Measurements from ENCODE around the gene PGM2L1. TPM values are rescaled to one million over a fixed set of nuclear protein-coding genes. Genes with fewer than 3 reads are reported as not detected.
A peak's percentile ranks its signal among the peaks of the same experiment; 100 is the strongest.
"Not testable (repeated sequence)": the region's sequence is repeated elsewhere in the genome, so short reads cannot be mapped to it uniquely, and the experiment has no call there.

PGM2L1 gene
- total RNA-seq, 2 experiments from 2014 or later, result 8.7 to 9.3 TPM

- no peak overlapping the region for H3K27ac Mint-ChIP-seq
- H3K9me3 Mint-ChIP-seq, result no peaks in the 10 kb centered on the region
- H3K27me3 Mint-ChIP-seq, result peaks cover 1% of the 10 kb centered on the region
- peaks cover 5% of the 10 kb centered on the region for H3K4me1 Mint-ChIP-seq
- POLR2A ChIA-PET, result interaction anchor here (1.3 kb wide), 1 partner anchor 20 kb away, joined by 3 read pairs; the partner anchor contains the start of gene PGM2L1
- H3K4me3 Mint-ChIP-seq, result no peak overlapping the region
- H3K36me3 Mint-ChIP-seq (ENCODE audit: low read depth), result no peaks in the 10 kb centered on the region
- CTCF ChIA-PET, result interaction anchor here (1.5 to 1.9 kb wide), 3 partner anchors 28 to 30 kb away, joined by 4 to 6 read pairs (median 5); no protein-coding TSS in a partner anchor
- no peak for DNase-seq
These were observed 20.3 kb upstream of the PGM2L1 start for GRCh38 chr11:74418509-74418895.

DNA sequence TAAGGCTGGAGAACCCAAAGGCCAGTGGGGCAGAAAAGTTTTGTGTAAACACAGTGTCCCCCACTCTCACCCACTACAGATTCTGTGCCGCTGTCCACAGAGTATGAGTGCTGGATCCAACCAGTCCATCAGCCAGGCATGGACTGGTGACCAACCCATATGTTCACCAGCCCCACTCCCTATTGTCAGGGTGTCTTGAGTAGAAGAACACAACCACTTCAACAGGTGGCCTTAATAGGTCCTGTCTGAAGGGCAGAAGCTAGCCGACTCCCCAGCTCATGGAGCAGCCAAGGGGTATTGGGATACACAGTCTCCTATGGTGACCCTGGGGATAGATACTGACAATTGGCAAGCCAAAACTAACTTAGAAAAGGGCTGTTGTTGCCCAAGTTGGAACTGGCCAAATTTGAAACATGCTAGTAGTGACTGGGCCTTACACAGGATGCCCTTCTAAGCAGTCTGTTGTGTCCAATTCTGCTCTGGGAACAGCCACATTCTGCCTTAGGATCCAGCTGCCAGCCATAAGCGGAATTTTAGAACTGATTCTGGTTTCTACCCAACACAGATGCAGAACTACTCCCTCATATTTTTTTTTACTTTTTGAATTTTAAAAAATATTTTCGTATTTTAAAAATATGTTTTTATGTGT, 19.8 kb upstream of the PGM2L1 start:
- CTCF ChIA-PET, result interaction anchor here (1.5 to 1.9 kb wide), 2 partner anchors 27 to 29 kb away, joined by 4 to 6 read pairs; no protein-coding TSS in a partner anchor
- H3K27ac Mint-ChIP-seq, result no peak overlapping the region
- no peak for DNase-seq

DNA sequence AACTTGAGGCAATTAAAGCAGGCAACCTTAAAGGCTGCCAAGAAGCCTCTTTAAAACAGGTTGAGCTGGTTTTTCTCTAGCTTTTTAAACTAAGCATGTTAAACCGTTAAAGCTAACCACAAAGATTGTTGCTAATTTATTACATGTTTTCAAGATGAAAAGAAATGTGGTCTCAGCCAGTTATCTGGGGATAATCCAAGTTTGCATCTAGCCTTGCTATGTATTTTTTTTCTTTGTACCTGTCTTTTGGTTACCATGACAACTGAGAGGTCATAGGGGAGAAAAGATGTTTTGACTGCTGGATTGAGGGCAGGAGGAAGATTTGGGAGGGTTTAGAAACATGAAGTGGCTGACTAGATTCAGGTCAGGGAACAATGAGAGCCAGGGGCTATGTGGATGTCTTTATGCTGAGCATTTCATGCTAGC, 19.2 kb upstream of the PGM2L1 start:
- no peak overlapping the region for H3K4me3 Mint-ChIP-seq
- H3K27ac Mint-ChIP-seq, result no peak overlapping the region
- H3K27me3 Mint-ChIP-seq, result peaks cover 4% of the 10 kb centered on the region
- CTCF ChIA-PET, result interaction anchor here (1.5 to 1.9 kb wide), 2 partner anchors 27 to 28 kb away, joined by 4 to 6 read pairs; no protein-coding TSS in a partner anchor
- no peaks in the 10 kb centered on the region for H3K9me3 Mint-ChIP-seq
- peaks cover 5% of the 10 kb centered on the region for H3K4me1 Mint-ChIP-seq
- DNase-seq, result no peak
- no peaks in the 10 kb centered on the region for H3K36me3 Mint-ChIP-seq (ENCODE audit: low read depth)
- POLR2A ChIA-PET, result no interaction called here

More for the DNA sequence above, 19.8 kb upstream of the PGM2L1 start:
- Mint-ChIP-seq H3K36me3 (ENCODE audit: low read depth) (no peaks in the 10 kb centered on the region), H3K9me3 (no peaks in the 10 kb centered on the region), H3K27me3 (peaks cover 1% of the 10 kb centered on the region), H3K4me1 (peaks cover 5% of the 10 kb centered on the region), H3K4me3 (no peak overlapping the region)
- POLR2A ChIA-PET, result interaction anchor here (1.3 kb wide), 1 partner anchor 19 kb away, joined by 3 read pairs; the partner anchor contains the start of gene PGM2L1

GRCh38 chr11:74416974-74417373, 18.7 kb upstream of the PGM2L1 start:
- H3K27ac Mint-ChIP-seq; H3K4me1 Mint-ChIP-seq; POLR2A ChIA-PET; H3K36me3 Mint-ChIP-seq (ENCODE audit: low read depth); DNase-seq; H3K9me3 Mint-ChIP-seq; H3K4me3 Mint-ChIP-seq; H3K27me3 Mint-ChIP-seq: not testable (repeated sequence)
- CTCF ChIA-PET, result interaction anchor here (1.5 to 1.9 kb wide), 2 partner anchors 26 to 28 kb away, joined by 4 to 6 read pairs; no protein-coding TSS in a partner anchor

- H3K4me1 Mint-ChIP-seq, result peaks cover 5% of the 10 kb centered on the region
- ChIA-PET CTCF (no interaction called here), POLR2A (no interaction called here)
- no peak overlapping the region for H3K27ac Mint-ChIP-seq
- peaks cover 13% of the 10 kb centered on the region for H3K27me3 Mint-ChIP-seq
- no peaks in the 10 kb centered on the region for H3K36me3 Mint-ChIP-seq (ENCODE audit: low read depth)
- no peaks in the 10 kb centered on the region for H3K9me3 Mint-ChIP-seq
- DNase-seq, result no peak
- H3K4me3 Mint-ChIP-seq, result no peak overlapping the region
These were observed 14.6 kb upstream of the PGM2L1 start for GRCh38 chr11:74412733-74413359.

- Mint-ChIP-seq H3K4me3 (no peak overlapping the region), H3K4me1 (peaks cover 1% of the 10 kb centered on the region), H3K27me3 (peaks cover 13% of the 10 kb centered on the region), H3K27ac (no peak overlapping the region), H3K36me3 (ENCODE audit: low read depth) (no peaks in the 10 kb centered on the region), H3K9me3 (no peaks in the 10 kb centered on the region)
- ChIA-PET CTCF (no interaction called here), POLR2A (no interaction called here)
- DNase-seq, result no peak
These were observed 14.1 kb upstream of the PGM2L1 start for GRCh38 chr11:74412321-74412720.

DNA sequence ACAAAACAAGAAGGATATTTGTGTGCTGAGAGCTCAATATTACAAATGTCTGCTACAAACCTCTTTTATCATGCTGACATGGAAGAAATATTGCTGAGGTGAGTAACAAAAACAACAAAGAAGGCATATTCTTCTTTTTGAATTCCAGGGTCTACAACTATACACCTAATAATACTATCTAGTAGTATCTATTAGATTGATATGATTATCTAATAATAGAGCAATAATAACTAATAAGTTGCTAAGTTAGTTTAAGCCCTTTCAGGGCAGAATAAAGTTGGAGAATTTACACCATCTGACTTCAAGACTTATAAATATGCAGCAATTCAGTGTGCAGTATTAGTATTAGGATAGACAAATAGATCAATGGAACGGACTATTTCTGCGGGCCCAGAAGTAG, 11.4 kb upstream of the PGM2L1 start:
- Mint-ChIP-seq H3K27ac (no peak overlapping the region), H3K9me3 (no peaks in the 10 kb centered on the region), H3K4me3 (no peak overlapping the region), H3K4me1 (no peaks in the 10 kb centered on the region), H3K27me3 (peaks cover 25% of the 10 kb centered on the region), H3K36me3 (ENCODE audit: low read depth) (no peaks in the 10 kb centered on the region)
- POLR2A ChIA-PET, result no interaction called here
- no peak for DNase-seq
- CTCF ChIA-PET, result interaction anchor here (2.2 kb wide), 1 partner anchor 20 kb away, joined by 11 read pairs; no protein-coding TSS in a partner anchor

DNA sequence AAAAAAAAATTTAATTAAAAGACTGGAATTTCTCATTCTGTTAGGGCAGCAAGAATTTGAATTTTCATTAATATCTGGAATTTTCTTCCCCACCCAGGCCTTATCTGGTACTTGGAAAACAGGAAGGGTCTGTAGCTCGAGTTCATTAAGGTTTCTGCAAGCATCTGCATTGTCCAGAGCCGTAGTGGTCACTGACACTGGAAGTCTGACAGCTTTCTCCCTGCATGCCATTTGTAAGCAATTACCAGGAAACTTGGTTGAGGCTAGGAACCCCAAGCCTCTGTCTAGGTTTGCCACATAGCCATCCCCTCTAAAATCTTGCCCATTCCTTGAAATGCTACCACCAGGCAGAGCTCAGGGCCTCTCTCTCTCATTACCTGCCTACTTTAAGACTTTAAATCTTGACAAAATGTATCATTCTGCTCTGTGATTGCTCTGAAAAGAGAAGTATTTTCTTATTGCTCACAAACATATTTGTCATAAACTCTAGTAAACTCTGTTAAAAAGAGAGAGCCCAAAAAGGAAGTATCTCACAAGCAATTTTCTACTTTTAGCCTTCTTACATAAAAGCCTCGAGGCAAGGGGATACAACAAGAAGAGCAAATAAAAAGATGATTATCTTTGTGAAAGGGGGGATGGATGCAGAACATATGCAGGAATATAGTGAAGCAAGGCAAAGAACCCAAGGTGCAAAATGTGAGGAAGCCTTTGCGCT, 5.5 kb upstream of the PGM2L1 start:
- H3K9me3 Mint-ChIP-seq, result no peaks in the 10 kb centered on the region
- DNase-seq, result no peak
- no peak overlapping the region for H3K4me3 Mint-ChIP-seq
- ChIA-PET POLR2A (no interaction called here), CTCF (no interaction called here)
- no peaks in the 10 kb centered on the region for H3K36me3 Mint-ChIP-seq (ENCODE audit: low read depth)
- H3K4me1 Mint-ChIP-seq, result peaks cover 7% of the 10 kb centered on the region
- peaks cover 12% of the 10 kb centered on the region for H3K27me3 Mint-ChIP-seq
- no peak overlapping the region for H3K27ac Mint-ChIP-seq

- ChIA-PET CTCF (interaction anchor here (1.0 kb wide), 1 partner anchor 10 kb away, joined by 5 read pairs; no protein-coding TSS in a partner anchor), POLR2A (interaction anchor here (1.0 kb wide), 1 partner anchor 93 kb away, joined by 4 read pairs; the partner anchor contains the start of gene LIPT2)
- peaks cover 2% of the 10 kb centered on the region for H3K27me3 Mint-ChIP-seq
- H3K4me3 Mint-ChIP-seq, result no peak overlapping the region
- H3K4me1 Mint-ChIP-seq, result peaks cover 16% of the 10 kb centered on the region
- no peak for DNase-seq
- H3K9me3 Mint-ChIP-seq, result no peaks in the 10 kb centered on the region
- H3K36me3 Mint-ChIP-seq (ENCODE audit: low read depth), result no peaks in the 10 kb centered on the region
- H3K27ac Mint-ChIP-seq, result no peak overlapping the region
These were observed 2.4 kb upstream of the PGM2L1 start for GRCh38 chr11:74400606-74401005.

- ChIA-PET POLR2A (interaction anchor here (0.6 to 1.8 kb wide), 7 partner anchors 9 to 195 kb away, joined by 3 to 10 read pairs (median 6); partner anchors contain the start of genes LIPT2 and POLD3), CTCF (interaction anchor here (0.9 to 2.3 kb wide), 3 partner anchors 8 to 96 kb away, joined by 3 to 14 read pairs (median 5); partner anchors contain the start of gene LIPT2)
- Mint-ChIP-seq H3K27me3 (no peaks in the 10 kb centered on the region), H3K4me3 (peak overlapping the region; percentile 92), H3K9me3 (no peaks in the 10 kb centered on the region), H3K4me1 (peaks cover 16% of the 10 kb centered on the region), H3K27ac (peak overlapping the region; percentile 72), H3K36me3 (ENCODE audit: low read depth) (no peaks in the 10 kb centered on the region)
- DNase-seq, result peak; percentile 49
These were observed 561 bp downstream of the PGM2L1 start for GRCh38 chr11:74397501-74398243.

DNA sequence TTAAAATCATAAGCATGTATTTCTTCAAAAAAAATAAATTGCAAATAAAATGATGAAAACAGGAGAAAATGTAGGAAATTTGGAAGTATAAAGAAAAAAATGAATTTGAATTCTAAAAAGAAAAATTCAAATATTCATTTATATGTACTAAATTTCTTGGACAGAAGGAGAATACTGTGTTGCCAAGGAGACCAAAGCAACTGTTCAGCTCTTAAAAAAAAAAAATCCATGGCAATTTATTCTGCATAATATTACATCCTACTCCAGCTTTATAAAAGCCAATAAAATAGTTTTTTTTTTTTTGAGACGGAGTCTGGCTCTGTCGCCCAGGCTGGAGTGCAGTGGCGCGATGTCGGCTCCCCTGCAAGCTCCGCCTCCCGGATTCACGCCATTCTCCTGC, 6.0 kb downstream of the PGM2L1 start:
- H3K27ac Mint-ChIP-seq, result no peak overlapping the region
- no peaks in the 10 kb centered on the region for H3K27me3 Mint-ChIP-seq
- H3K4me3 Mint-ChIP-seq, result no peak overlapping the region
- no peaks in the 10 kb centered on the region for H3K9me3 Mint-ChIP-seq
- ChIA-PET CTCF (interaction anchor here (4.7 to 5.2 kb wide), 2 partner anchors 55 to 61 kb away, joined by 34 to 116 read pairs; no protein-coding TSS in a partner anchor), POLR2A (interaction anchor here (1.7 to 2.2 kb wide), 2 partner anchors 58 to 101 kb away, joined by 4 to 7 read pairs; partner anchors contain the start of gene LIPT2)
- DNase-seq, result no peak
- H3K4me1 Mint-ChIP-seq, result peaks cover 28% of the 10 kb centered on the region
- H3K36me3 Mint-ChIP-seq (ENCODE audit: low read depth), result no peaks in the 10 kb centered on the region

- ChIA-PET CTCF (interaction anchor here (2.2 to 5.2 kb wide), 4 partner anchors 27 to 179 kb away, joined by 6 to 116 read pairs (median 24); no protein-coding TSS in a partner anchor), POLR2A (interaction anchor here (1.7 to 2.2 kb wide), 2 partner anchors 59 to 102 kb away, joined by 4 to 7 read pairs; partner anchors contain the start of gene LIPT2)
- no peaks in the 10 kb centered on the region for H3K27me3 Mint-ChIP-seq
- no peak overlapping the region for H3K27ac Mint-ChIP-seq
- H3K4me1 Mint-ChIP-seq, result peaks cover 21% of the 10 kb centered on the region
- no peaks in the 10 kb centered on the region for H3K36me3 Mint-ChIP-seq (ENCODE audit: low read depth)
- no peak for DNase-seq
- no peaks in the 10 kb centered on the region for H3K9me3 Mint-ChIP-seq
- no peak overlapping the region for H3K4me3 Mint-ChIP-seq
These were observed 7.0 kb downstream of the PGM2L1 start for GRCh38 chr11:74391193-74391592.

Measured in activated CD4-positive, alpha-beta memory T cell treated with anti-CD3 and anti-CD28 coated beads, Interleukin-2, amount 10 ng/mL, durations not matched to agents 7 days and 5 days (primary cell).